ENCODE results near the gene MICU1. TPM values are rescaled to one million over a fixed set of nuclear protein-coding genes. Genes with fewer than 3 reads are reported as not detected.

MICU1 gene
- polyA plus RNA-seq, 1 experiment = 40.4 TPM

- POLR2A ChIA-PET = no interaction called here
- no peak for TF ChIP-seq CTCF (IDR thresholded peaks at IDR 0.05; ENCODE audit: insufficient read depth, low read depth, low read length)
- Histone ChIP-seq H3K27me3 (ENCODE audit: control insufficient read depth, insufficient read depth, low read length) (no peaks in the 10 kb centered on the region), H3K36me3 (ENCODE audit: control insufficient read depth, insufficient read depth, low read length) (no peaks in the 10 kb centered on the region), H3K4me3 (ENCODE audit: low read depth, low read length) (no peak overlapping the region)
- no peak for DNase-seq (ENCODE audit: low read depth)
- CTCF ChIA-PET = interaction anchor here (1.5 kb wide), 1 partner anchor 10 kb away, joined by 3 read pairs; no protein-coding TSS in a partner anchor
These were observed 134.9 kb downstream of the MICU1 start for GRCh38 chr10:72490951-72491350.

GRCh38 chr10:72487521-72487920 lies 138.4 kb downstream of the MICU1 start:
- CTCF ChIA-PET = no interaction called here
- POLR2A ChIA-PET = no interaction called here
- H3K27me3 ChIP-seq (ENCODE audit: control insufficient read depth, insufficient read depth, low read length) = no peaks in the 10 kb centered on the region
- DNase-seq (ENCODE audit: low read depth) = no peak
- no peak for TF ChIP-seq CTCF (IDR thresholded peaks at IDR 0.05; ENCODE audit: insufficient read depth, low read depth, low read length)
- H3K36me3 ChIP-seq (ENCODE audit: control insufficient read depth, insufficient read depth, low read length) = no peaks in the 10 kb centered on the region; the same call in 1 of the 2 replicates
- no peak overlapping the region for H3K4me3 ChIP-seq (ENCODE audit: low read depth, low read length)

DNA sequence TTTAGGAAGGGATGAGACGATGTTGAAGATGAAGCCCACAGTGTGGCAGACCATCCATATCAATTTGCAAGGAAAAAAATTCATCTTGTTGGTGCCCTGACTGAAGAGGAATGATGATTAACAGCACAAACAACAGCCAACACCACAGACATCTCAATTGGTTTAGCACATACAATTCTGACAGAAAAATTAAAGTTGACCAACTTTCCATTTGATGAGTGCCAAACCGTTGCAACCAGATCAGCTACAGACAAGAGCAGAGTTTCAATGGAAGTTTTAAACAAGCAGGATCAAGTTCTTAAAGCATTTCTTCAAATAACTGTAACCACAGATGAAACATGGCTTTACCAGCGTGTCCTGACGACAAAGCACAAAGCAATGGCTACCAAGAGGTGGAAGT lies 138.8 kb downstream of the MICU1 start:
- Histone ChIP-seq H3K36me3 (ENCODE audit: control insufficient read depth, insufficient read depth, low read length) (no peaks in the 10 kb centered on the region; the same call in 1 of the 2 replicates), H3K27me3 (ENCODE audit: control insufficient read depth, insufficient read depth, low read length) (no peaks in the 10 kb centered on the region), H3K4me3 (ENCODE audit: low read depth, low read length) (no peak overlapping the region)
- POLR2A ChIA-PET = no interaction called here
- no peak for TF ChIP-seq CTCF (IDR thresholded peaks at IDR 0.05; ENCODE audit: insufficient read depth, low read depth, low read length)
- DNase-seq (ENCODE audit: low read depth) = no peak
- CTCF ChIA-PET = no interaction called here

- no peak for DNase-seq (ENCODE audit: low read depth)
- no peak overlapping the region for H3K4me3 ChIP-seq (ENCODE audit: low read depth, low read length)
- H3K27me3 ChIP-seq (ENCODE audit: control insufficient read depth, insufficient read depth, low read length) = no peaks in the 10 kb centered on the region
- CTCF ChIA-PET = interaction anchor here (0.6 kb wide), 1 partner anchor 21 kb away, joined by 3 read pairs; no protein-coding TSS in a partner anchor
- H3K36me3 ChIP-seq (ENCODE audit: control insufficient read depth, insufficient read depth, low read length) = no peaks in the 10 kb centered on the region; the same call in 1 of the 2 replicates
- POLR2A ChIA-PET = interaction anchor here (0.6 kb wide), 1 partner anchor 36 kb away, joined by 3 read pairs; no protein-coding TSS in a partner anchor
- TF ChIP-seq CTCF (IDR thresholded peaks at IDR 0.05; ENCODE audit: insufficient read depth, low read depth, low read length) = no peak
These were observed 140.2 kb downstream of the MICU1 start for GRCh38 chr10:72485701-72486100.

DNA sequence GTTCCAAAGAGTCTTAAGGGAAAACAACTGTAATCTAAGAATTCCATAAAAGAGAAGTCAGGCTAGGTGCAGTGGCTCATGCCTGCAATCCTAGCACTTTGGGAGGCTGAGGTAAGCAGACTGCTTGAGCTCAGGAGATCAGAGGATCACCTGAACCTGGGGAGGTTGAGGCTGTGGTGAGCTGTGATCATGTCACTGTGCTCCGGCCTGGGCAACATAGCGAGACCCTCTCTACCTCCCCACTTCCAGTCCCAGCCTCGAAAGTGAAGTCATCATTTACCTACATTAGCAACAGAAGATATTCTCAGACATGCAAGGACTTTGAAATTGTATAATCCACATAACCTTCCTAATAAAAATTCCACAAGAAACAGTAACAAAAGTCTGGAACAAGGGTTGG lies 141.4 kb downstream of the MICU1 start:
- CTCF ChIA-PET = no interaction called here
- no peaks in the 10 kb centered on the region for H3K27me3 ChIP-seq (ENCODE audit: control insufficient read depth, insufficient read depth, low read length)
- H3K36me3 ChIP-seq (ENCODE audit: control insufficient read depth, insufficient read depth, low read length) = no peaks in the 10 kb centered on the region; the same call in 1 of the 2 replicates
- DNase-seq (ENCODE audit: low read depth) = no peak
- no peak for TF ChIP-seq CTCF (IDR thresholded peaks at IDR 0.05; ENCODE audit: insufficient read depth, low read depth, low read length)
- POLR2A ChIA-PET = no interaction called here
- no peak overlapping the region for H3K4me3 ChIP-seq (ENCODE audit: low read depth, low read length)
